SK-N-MC (cell line): ENCODE data around the gene ADAP1.

Experiments used
- EZH2 ChIP-seq: fragments of 200-600 bp; sonication (generic); IDR thresholded peaks from one replicate; pipeline ENCODE4 v1.6.1; 2017; ENCODE audit warnings: antibody characterized with exemption
- FOXP2 ChIP-seq: optimal IDR thresholded peaks from 2 replicates; pipeline ENCODE3; 2011; ENCODE audit warnings: mild to moderate bottlenecking, moderate library complexity; ENCODE audit not compliant: insufficient read depth; ENCODE audit errors: extremely low read length, control extremely low read depth
- POLR2AphosphoS5 ChIP-seq: IDR thresholded peaks from 2 replicates; pipeline ENCODE4 v1.6.1; 2012; ENCODE audit warnings: mild to moderate bottlenecking, low read depth, low read length, borderline replicate concordance

- TF ChIP-seq POLR2AphosphoS5 = no peak
- no peak for TF ChIP-seq EZH2
- no peak for TF ChIP-seq FOXP2
Observed at GRCh38 chr7:991729-992656, 37.5 kb upstream of the ADAP1 start.
